HG03045 (cell line): Measurements from ENCODE around the gene UGT2B15.
"Not testable (repeated sequence)": the region's sequence is repeated elsewhere in the genome, so short reads cannot be mapped to it uniquely, and the experiment has no call there.

Experiments
- ATAC-seq: cut with Tn5 transposase; IDR thresholded peaks from one replicate; pipeline ENCODE4 v1.9.1; 2021; ENCODE audit warnings: mild to moderate bottlenecking, moderate library complexity; ENCODE audit not compliant: unreplicated experiment

UGT2B15 gene

DNA sequence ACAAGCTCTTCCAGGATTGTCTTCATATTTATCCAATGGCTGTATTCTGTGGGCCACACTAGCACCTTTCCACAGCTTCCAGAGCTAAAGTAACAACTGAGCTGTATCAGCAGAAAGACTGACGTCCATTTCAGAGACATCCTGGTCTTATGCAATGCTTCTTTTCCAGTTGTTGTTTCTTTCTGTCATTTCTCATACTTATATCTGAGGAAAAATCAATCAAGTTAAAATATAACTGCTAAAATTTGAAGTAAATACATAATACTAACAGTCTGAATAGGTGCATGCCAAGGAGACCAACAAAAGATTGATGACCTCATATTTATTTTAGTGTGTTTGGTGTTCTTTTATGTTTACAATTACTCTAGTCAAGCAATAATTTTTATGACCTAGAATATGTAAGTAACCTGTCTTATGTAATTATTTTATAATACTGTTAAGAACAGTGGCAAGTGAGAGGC lies at the start of gene UGT2B15:
TSS of gene UGT2B15 (minus strand) at position 174 of the 461 bp plus-strand sequence. CDS start at position 140, 34 bp downstream.
- not testable (repeated sequence) for ATAC-seq

DNA sequence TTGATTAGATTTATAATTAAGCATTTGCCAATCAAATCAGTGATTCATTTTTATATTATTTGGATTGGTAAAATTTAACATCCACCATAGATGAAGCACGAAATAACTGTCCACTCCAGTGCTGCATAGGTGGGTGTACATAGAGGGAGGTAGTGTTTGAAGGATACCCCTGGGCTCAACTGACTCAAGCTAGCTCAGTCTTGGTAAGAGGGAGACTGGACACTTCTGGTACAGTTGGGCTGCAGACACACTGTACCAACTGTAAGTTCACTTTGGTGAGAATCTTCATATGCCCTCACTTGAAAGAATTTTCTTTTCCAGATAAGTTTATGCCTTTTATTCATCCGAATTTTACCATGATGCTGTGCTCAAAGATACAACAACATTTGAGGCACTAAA lies 48.6 kb upstream of the UGT2B15 start:
- ATAC-seq: no peak

DNA sequence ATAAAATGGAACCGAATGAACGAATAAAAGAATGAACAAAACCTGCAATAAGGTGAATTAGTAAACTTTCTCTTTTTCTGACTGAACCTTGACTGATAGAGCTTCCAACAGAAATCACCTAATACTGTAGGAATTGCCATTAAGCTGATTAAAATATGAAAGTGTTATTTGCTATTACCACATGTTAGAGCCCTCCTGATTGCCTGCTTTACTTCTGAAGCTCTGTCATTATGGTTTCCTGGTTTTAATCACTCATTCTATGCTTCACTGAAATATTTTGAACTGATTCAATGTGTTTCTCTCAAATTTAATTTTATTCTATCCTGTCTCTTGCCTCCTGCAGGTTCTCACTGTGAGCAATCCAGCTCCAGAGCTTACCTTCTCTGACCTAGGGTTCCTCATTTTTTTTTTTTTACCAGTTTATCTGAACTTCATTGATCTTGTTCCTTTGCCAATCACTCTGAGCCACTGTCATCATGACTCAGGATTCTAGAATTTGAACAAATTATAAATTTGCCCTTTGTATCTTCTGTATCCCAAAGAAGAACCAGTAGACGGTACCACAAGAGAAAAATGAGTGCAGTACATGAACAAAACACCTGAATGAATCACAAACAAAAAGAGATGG lies 48.1 kb upstream of the UGT2B15 start:
- no peak for ATAC-seq

DNA sequence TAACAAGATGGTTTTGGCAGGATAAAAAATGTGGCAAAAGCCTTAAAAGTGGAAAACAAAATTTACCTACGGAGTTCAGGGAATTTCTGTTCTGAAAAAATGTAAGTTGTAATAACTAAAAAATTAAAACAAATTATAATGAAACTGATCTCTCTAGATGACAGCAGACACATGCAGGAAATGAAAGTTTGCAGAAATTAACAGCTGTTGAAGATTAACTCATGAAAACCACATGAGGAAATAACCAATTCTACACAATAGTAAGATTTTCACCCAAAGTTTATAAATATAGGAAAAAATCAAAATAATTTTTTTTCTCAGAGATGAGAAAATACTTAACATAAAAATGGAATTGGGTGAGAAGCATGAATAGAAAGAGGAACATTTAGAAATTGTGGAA lies 47.5 kb upstream of the UGT2B15 start:
- no peak for ATAC-seq

DNA sequence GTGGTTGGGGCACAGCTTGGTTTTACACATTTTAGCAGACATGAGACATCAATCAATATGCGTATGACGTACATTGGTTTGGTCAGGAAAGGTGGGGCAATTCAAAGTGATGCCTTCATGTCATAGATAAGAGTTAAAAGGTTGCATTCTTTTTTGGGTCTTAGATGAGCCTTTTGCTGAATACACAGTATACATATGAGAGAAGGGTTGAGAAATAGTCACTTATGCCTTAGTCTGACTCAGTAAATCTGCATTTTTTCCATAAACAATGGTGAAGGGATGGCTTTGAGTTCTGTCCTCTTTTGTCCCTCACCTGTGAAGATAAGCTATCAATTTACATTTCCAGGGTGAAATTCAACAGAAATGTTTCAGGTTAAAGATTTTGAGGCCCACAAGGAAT lies 43.9 kb upstream of the UGT2B15 start:
- ATAC-seq: no peak

DNA sequence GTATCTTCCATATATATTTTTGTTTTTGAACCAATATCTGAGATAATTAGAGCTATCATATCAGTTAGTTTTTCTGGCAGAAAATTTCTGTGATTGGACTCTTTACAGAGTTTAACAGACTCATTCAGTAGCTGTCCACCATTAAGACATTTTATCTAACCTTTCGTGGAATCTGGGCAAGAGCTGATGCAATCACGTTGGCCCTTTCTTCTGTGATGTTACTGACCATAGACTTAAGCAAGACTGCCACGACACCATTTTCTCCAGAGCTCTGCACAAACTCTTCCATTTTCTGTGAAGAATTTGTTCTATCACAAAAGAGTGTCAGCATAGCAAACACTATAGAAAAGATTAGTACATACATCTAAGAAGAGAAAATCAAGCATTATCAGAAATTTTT lies 41.8 kb upstream of the UGT2B15 start:
- no peak for ATAC-seq

DNA sequence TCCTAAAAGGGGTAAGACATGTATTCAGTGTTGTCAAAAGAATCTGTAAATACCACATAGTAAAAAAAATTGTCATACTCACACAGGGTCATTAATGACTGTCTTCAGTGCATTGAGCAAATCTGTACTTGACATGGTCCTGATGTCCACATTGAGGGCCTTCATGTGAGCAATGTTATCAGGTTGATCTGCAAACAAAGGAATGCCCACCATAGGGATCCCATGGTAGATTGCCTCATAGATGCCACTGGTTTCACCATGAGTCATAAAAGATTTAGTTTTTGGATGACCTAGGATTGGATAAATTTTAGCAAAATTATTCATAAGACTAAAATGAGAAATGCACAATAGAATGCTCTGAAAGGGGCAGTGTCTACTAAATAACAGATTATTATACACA lies 38.1 kb upstream of the UGT2B15 start:
- ATAC-seq: no peak

DNA sequence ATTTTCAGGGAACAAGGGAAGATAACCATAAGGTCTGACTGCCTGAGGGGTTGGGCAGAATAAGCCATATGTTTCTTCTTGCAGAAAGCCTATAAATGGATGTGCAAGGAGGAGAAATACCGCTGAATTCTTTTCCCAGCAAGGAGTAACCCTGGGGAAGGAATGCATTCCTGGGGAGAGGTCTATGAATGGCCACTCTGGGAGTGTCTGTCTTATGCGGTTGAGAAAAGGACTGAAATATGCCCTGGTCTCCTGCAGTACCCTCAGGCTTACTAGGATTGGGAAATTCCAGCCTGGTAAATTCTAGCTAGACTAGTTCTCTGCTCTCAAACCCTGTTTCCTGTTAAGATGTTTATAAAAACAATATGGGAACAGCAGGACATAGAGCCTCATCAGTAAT lies 32.7 kb upstream of the UGT2B15 start:
- ATAC-seq: not testable (repeated sequence)

DNA sequence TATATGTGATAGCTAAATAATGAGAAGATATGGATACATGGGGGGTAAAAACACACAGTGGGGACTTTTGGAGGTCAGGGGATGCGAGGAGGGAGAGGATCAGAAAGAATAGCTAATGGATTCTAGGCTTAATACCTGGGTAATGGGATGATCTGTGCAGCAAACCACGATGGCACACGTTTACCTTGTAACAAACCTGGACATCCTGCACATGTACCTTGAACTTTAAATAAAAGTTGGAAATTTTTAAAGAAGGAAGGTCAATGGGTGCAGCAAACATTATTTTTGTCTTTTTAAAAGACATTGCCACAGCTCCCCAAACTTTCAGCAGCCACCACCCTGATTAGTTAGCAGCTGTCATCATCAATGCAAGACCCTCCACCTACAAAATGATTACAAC lies 29.7 kb upstream of the UGT2B15 start:
- ATAC-seq: no peak

DNA sequence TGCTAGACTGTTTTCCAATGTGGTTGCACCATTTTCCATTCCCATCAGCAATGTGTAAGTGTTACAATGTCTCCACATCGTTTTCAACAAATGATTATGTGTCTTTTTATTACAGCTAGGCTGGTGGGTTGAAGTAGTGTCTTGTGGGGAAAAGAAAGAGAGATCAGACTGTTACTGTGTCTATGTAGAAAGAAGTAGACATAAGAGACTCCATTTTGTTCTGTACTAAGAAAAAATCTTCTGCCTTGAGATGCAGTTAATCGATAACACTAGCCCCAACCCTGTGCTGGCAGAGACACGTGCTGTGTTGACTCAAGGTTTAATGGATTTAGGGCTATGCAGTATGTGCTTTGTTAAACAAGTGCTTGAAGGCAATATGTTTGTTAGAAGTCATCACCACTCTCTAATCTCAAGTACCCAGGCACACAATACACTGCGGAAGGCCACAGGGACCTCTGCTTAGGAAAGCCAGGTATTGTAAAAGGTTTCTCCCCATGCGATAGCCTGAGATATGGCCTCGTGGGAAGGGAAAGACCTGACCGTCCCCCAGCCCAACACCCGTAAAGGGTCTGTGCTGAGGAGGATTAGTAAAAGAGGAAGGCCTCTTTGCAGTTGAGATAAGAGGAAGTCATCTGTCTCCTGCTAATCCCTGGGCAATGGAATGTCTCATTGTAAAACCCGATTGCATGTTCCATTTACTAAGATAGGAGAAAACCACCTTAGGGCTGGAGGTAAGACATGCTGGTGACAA lies 23.0 kb upstream of the UGT2B15 start:
- ATAC-seq: no peak

DNA sequence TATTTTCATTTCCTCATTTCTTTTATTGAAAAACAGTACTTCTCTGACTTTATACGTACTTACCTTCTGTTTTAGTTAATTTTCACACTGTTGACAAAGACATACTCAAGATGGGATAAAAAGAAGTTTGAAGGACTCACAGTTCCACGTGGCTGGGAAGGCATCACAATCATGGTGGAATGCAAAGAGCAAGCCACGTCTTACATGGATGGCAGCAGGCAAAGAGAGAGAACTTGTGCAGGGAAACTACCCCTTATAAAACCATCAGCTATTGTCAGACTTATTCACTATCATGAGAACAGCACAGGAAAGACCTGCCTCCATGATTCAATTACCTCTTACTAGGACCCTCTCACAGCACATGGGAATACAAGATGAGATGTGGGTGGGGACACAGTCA lies 20.7 kb upstream of the UGT2B15 start:
- no peak for ATAC-seq

DNA sequence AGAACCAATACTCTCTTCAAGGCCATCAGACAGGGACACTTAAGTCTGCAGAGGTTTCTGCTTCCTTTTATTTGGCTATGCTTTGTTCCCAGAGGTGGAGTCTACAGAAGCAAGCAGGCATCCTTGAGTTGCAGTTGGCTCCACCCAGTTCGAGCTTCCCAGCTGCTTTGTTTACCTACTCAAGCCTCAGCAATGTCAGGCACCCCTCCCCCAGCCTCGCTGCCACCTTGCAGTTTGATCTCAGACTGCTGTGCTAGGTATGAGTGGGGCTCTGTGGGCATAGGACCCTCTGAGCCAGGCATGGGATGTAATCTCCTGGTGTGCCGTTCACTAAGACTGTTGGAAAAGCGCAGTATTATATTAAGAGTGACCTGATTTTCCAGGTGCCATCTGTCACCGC lies 12.6 kb upstream of the UGT2B15 start:
- ATAC-seq: no peak

DNA sequence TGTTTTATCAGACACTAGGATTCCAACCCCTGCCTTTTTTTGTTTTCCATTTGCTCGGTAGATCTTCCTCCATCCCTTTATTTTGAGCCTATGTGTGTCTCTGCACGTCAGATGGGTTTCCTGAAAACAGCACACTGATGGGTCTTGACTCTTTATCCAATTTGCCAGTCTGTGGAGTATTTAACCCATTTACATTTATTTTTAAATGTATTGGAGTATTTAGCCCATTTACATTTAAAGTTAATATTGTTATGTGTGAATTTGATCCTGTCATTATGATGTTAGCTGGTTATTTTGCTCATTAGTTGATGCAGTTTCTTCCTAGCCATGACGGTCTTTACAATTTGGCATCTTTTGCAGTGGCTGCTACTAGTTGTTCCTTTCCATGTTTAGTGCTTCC lies 10.8 kb upstream of the UGT2B15 start:
- not testable (repeated sequence) for ATAC-seq

DNA sequence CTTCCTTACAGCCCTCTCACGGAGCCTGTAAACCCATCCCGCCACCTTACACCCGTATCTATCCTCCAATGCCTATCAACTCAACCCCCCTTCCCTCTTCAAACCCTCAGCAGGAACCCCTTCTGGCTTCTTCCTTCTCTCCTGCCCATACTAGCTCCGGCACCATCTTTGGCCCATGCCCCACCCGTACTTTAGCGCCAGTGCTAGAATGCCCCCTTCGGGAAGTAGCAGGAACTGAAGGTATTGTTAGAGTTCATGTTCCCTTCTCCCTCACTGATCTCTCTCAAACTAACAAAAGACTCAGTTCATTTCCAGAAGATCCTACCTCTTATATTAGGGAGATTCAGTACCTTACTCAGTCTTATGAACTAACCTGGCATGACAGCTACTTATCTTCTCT lies 2.7 kb upstream of the UGT2B15 start:
- no peak for ATAC-seq

DNA sequence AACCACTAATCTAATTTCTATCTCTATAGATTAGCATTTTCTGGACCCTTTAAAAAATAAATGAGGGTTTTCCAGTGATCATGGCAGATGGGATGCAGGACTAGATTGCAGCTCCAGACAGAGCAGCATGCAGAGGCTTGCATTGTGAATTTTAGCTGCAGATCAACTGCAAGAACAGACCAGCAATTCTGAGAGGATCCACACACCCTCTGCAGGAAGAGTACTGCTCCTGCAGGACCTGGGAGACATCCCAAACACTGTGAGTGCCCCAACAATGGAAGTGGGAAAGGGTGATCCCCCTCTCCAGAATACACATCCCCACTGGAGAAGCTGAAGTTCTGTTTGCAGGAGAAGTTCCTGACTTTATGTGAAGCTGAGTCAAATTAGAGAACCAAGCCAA lies 765 bp upstream of the UGT2B15 start:
- not testable (repeated sequence) for ATAC-seq

DNA sequence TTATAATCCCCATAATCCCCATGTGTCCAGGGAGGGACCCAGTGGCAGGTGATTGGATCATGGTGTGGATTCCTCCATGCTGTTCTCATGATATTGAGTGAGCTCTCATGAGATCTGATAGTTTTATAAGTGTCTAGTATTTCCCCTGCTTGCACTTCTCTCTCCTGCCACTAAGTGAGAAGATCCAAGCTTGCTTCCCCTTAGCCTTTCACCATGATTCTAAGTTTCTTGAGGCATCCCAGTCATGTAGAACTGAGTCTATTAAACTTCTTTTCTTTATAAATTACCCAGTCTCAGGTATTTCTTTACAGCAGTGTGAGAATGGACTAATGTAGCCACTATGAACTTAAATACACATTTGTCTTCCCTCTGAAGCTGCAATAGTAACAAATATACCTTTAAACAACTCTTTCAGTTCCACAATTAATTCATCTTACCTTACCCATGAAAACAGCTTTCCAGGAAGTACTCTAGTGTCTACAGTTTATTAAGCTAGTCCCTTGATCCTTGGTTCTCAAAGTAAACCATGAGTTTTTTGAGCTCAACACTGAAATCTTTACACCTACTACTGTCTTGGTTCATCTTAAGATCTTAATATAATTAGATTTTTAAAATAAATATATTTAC lies 1.8 kb downstream of the UGT2B15 start:
- not testable (repeated sequence) for ATAC-seq

DNA sequence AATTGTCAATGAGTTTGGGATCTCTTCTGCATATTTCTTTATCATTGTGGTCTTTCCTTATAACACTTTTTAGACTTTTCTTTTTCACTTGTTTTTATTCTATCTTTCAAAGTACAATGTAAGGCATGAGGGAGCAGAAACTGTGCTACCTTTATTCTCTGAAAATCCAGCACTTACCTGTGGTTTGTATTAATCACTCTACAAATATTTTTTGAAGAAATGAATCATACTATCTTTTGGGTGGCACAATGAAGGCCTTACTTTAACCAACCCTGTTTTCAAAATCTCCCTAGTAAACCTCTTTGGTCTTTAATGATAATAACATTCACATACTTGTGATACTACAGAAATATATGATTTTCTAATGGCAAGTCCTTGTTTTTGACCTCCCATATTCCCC lies 2.9 kb downstream of the UGT2B15 start:
- ATAC-seq: not testable (repeated sequence)

DNA sequence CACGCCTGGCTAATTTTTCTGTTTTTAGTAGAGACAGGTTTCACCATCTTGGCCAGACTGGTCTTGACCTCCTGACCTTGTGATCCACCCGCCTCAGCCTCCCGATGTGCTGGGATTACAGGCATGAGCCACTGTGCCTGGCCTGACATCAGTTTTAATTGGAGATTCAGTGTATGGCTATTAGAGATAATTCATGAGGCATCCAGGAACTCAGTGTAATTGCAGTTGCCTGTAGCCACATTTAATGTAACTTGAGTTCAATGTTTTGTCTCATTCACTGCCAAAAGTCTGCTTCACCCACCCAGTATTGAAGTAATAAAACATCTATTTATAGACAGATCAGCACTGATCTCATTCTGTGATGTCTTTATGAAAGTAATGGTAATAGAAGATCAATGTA lies 5.7 kb downstream of the UGT2B15 start:
- not testable (repeated sequence) for ATAC-seq

DNA sequence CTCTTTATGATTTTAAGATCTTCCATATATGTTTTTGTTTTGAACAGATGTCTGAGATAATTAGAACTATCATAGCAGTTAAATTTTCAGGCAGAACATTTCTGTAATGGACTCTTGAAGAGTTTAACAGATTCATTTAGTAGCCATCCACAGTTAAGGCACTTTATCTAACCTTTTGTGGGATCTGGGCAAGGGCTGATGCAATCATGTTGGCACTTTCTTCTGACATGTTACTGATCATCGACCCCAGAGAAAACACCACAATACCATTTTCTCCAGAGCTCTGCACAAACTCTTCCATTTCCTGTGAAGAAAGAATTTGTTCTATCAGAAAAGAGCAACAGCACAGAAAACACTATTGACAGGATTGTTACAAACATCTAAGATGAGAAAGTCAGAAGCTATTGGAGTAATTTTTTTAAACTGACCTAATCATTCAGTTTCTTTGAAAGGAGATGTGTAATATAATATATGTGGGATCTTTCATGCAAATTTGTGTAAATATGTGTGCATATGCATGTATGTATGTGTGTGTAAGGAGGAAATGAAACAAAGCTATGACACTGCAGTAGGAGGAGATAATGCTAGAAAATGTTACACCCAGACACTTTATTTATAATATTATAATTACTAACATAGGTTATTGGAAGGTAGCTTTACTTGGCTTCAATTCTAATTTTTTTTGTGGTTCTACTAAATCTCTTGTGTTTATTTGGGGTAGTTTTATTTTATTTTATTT lies 7.4 kb downstream of the UGT2B15 start:
- ATAC-seq: not testable (repeated sequence)

DNA sequence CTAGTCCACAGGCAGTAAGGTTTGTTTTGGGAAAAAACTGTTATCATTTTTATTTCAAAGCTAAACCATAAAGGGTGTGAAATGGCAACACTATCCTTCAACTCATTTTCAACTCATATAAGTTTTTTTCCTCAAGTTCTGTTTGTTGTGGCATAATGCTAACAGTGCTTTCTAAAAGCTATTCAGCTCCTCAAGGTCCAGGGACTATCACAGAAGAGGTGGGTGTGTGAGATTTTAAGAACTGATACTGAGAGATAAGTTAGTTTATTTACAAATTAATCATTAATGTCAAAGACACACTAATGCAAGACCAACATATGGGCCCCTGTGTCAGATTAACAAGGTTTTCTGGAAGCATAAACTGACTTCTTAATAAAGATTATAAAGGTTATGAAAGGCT lies 11.8 kb downstream of the UGT2B15 start:
- ATAC-seq: no peak

DNA sequence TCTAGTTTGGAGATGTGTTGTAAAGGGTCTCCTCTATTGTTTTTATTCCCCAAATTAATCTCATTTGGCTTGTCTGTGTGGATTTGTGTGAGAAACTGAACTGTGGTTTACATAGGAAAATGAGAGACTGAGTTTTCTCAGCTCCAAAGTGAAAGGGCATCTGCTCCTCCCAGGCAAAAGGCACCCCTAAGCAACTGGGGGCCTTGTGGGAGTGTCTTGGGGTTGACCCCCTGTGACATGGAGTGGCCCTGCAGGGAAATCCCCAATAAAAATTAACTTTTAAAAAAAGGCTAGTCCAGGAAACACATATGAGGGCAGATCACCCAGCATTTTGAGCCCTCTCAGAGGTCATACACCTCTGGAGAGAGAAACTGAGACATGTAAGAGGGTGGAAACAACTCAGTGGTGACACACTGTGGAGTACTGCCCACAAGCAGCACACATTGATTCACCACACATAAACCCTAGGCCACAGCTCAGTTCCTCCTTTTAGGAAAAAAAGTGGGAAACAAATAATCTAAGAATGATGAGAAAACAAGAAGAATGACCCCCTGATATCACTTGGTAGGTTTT lies 13.3 kb downstream of the UGT2B15 start:
- peak; percentile 82 for ATAC-seq
